Measurements from ENCODE around the gene KCNH2.

GRCh38 chr7:151010037-151010306, 31.9 kb upstream of the KCNH2 start:
- TF ChIP-seq CTCF (IDR thresholded peaks at IDR 0.05) (no peak), SIN3A (IDR thresholded peaks at IDR 0.05; ENCODE audit: borderline replicate concordance, insufficient read depth, low read depth, low read length) (no peak), REST (IDR thresholded peaks at IDR 0.05; ENCODE audit: insufficient read depth in 1 of 2, low read depth in 2 of 2, low read length in 1 of 2) (no peak), POLR2AphosphoS5 (IDR thresholded peaks at IDR 0.05; ENCODE audit: low read depth, low read length) (no peak), TCF7L2 (IDR thresholded peaks at IDR 0.05; ENCODE audit: low read depth, low read length) (no peak)
